ENCODE data around the gene CMIP.

The CMIP gene

GRCh38 chr16:81472391-81472790 lies 27.8 kb downstream of the CMIP start:
- TF ChIP-seq EZH2phosphoT487 (conservative IDR thresholded peaks at IDR 0.05; ENCODE audit: low read length) (no peak), CTCF (IDR thresholded peaks at IDR 0.05; ENCODE audit: insufficient read depth, low read length, poor library complexity, severe bottlenecking) (no peak)
- Histone ChIP-seq H3K36me3 (ENCODE audit: low read length) (no peaks in the 10 kb centered on the region), H3K79me2 (ENCODE audit: insufficient read depth, low read length) (peaks cover 39% of the 10 kb centered on the region)

GRCh38 chr16:81473066-81473488 lies 28.5 kb downstream of the CMIP start:
- no peak overlapping the region for H2AFZ ChIP-seq (ENCODE audit: low read depth, low read length, severe bottlenecking)
- no peaks in the 10 kb centered on the region for H4K20me1 ChIP-seq (ENCODE audit: low read depth, low read length)
- peaks cover 36% of the 10 kb centered on the region for H3K79me2 ChIP-seq (ENCODE audit: insufficient read depth, low read length)
- TF ChIP-seq CTCF (IDR thresholded peaks at IDR 0.05; ENCODE audit: insufficient read depth, low read length, poor library complexity, severe bottlenecking) (no peak), EZH2phosphoT487 (conservative IDR thresholded peaks at IDR 0.05; ENCODE audit: low read length) (no peak)
- H3K36me3 ChIP-seq (ENCODE audit: low read length) = no peaks in the 10 kb centered on the region
- no peaks in the 10 kb centered on the region for H3K9me2 ChIP-seq (replicated peaks; ENCODE audit: insufficient read depth, low read length)
- H3K27ac ChIP-seq (ENCODE audit: low read depth, low read length) = no peak overlapping the region
- H3K27me3 ChIP-seq (ENCODE audit: low read length) = no peaks in the 10 kb centered on the region
- no peak overlapping the region for H3K4me2 ChIP-seq (ENCODE audit: low read depth, low read length, poor library complexity, severe bottlenecking)
- H3F3A ChIP-seq (ENCODE audit: insufficient read depth) = peaks cover 19% of the 10 kb centered on the region
- no peak overlapping the region for H3K4me3 ChIP-seq (ENCODE audit: insufficient read depth, low read length, poor library complexity, severe bottlenecking)
- no peaks in the 10 kb centered on the region for H3K9me3 ChIP-seq (ENCODE audit: insufficient read depth, low read length)
- no peak overlapping the region for H3K9ac ChIP-seq (ENCODE audit: low read length)

More at GRCh38 chr16:81472391-81472790, 27.8 kb downstream of the CMIP start:
- Histone ChIP-seq H3K4me3 (ENCODE audit: insufficient read depth, low read length, poor library complexity, severe bottlenecking) (no peak overlapping the region), H3K9me3 (ENCODE audit: insufficient read depth, low read length) (no peaks in the 10 kb centered on the region), H3K4me2 (ENCODE audit: low read depth, low read length, poor library complexity, severe bottlenecking) (no peak overlapping the region), H3K9me2 (replicated peaks; ENCODE audit: insufficient read depth, low read length) (no peaks in the 10 kb centered on the region), H3K9ac (ENCODE audit: low read length) (no peak overlapping the region), H4K20me1 (ENCODE audit: low read depth, low read length) (no peaks in the 10 kb centered on the region), H3K27me3 (ENCODE audit: low read length) (no peaks in the 10 kb centered on the region), H2AFZ (ENCODE audit: low read depth, low read length, severe bottlenecking) (no peak overlapping the region), H3K27ac (ENCODE audit: low read depth, low read length) (no peak overlapping the region), H3F3A (ENCODE audit: insufficient read depth) (peaks cover 19% of the 10 kb centered on the region)

- H4K20me1 ChIP-seq (ENCODE audit: low read depth, low read length) = no peaks in the 10 kb centered on the region
- no peak for TF ChIP-seq CTCF (IDR thresholded peaks at IDR 0.05; ENCODE audit: insufficient read depth, low read length, poor library complexity, severe bottlenecking)
- no peak for TF ChIP-seq EZH2phosphoT487 (conservative IDR thresholded peaks at IDR 0.05; ENCODE audit: low read length)
- H3K4me3 ChIP-seq (ENCODE audit: insufficient read depth, low read length, poor library complexity, severe bottlenecking) = no peak overlapping the region
- peaks cover 31% of the 10 kb centered on the region for H3K79me2 ChIP-seq (ENCODE audit: insufficient read depth, low read length)
- H2AFZ ChIP-seq (ENCODE audit: low read depth, low read length, severe bottlenecking) = no peak overlapping the region
- H3K4me2 ChIP-seq (ENCODE audit: low read depth, low read length, poor library complexity, severe bottlenecking) = no peak overlapping the region
- H3F3A ChIP-seq (ENCODE audit: insufficient read depth) = peaks cover 21% of the 10 kb centered on the region
- H3K27ac ChIP-seq (ENCODE audit: low read depth, low read length) = no peak overlapping the region
- no peaks in the 10 kb centered on the region for H3K9me3 ChIP-seq (ENCODE audit: insufficient read depth, low read length)
- no peaks in the 10 kb centered on the region for H3K36me3 ChIP-seq (ENCODE audit: low read length)
- no peaks in the 10 kb centered on the region for H3K9me2 ChIP-seq (replicated peaks; ENCODE audit: insufficient read depth, low read length)
- H3K9ac ChIP-seq (ENCODE audit: low read length) = no peak overlapping the region
- H3K27me3 ChIP-seq (ENCODE audit: low read length) = no peaks in the 10 kb centered on the region
Measured at GRCh38 chr16:81473558-81473957, 28.9 kb downstream of the CMIP start.
